Stimulated activated CD8-positive, alpha-beta memory T cell treated with anti-CD3 and anti-CD28 coated beads, Interleukin-4, amount 100 ng/mL, for 1 hour (primary cell): ENCODE data around the gene STK36.

Experiments
- DNase-seq, 2 donors: peaks; one replicate each; pipeline ENCODE4 v3.0.0-alpha.2; 2020; ENCODE audit warnings: low read depth in 2 of 2, low spot score in 1 of 2

STK36 gene

GRCh38 chr2:218720048-218721041 lies 48.5 kb downstream of the STK36 start:
- DNase-seq, result no peak

DNA sequence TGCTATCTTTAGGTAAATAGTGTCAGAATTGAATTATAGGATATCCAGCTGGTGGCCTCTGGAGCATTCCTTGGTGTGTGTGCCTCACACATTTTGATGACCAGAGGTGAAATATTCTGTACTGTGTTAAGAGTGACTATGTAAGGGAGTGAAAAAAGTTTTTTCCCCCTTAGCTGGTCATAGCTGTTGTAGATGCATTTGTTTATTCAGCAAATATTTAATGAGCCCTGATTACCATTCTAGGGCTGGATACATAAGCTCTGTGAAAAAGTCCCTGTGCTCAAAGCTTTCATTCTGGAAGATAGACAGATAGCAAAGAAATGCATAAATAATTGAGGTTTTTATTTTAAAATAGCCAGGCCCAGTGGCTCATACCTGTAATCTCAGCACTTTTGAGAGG lies 49.6 kb downstream of the STK36 start:
- no peak for DNase-seq

DNA sequence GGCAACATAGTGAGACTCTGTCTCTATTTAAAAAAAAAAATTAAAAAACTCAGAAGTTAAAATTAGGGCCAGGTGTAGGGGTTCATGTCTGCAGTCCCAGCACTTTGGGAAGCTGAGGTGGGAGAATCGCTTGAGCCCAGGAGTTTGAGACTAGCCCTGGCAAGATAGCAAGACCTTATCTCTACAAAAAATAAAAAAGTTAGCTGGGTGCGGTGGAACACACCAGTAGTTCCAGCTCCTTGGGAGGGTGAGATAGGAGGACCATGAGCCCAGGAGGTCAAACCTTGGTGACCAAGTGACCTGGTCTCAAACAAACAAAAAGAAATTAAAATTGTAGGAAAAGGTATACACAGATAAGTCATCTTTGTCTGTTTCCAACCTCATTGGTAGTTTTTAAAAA lies 50.0 kb downstream of the STK36 start:
- DNase-seq, result no peak

- no peak for DNase-seq
These were observed 50.5 kb downstream of the STK36 start for GRCh38 chr2:218722419-218722818.

GRCh38 chr2:218722876-218723785 lies 51.2 kb downstream of the STK36 start:
- DNase-seq, result no peak

DNA sequence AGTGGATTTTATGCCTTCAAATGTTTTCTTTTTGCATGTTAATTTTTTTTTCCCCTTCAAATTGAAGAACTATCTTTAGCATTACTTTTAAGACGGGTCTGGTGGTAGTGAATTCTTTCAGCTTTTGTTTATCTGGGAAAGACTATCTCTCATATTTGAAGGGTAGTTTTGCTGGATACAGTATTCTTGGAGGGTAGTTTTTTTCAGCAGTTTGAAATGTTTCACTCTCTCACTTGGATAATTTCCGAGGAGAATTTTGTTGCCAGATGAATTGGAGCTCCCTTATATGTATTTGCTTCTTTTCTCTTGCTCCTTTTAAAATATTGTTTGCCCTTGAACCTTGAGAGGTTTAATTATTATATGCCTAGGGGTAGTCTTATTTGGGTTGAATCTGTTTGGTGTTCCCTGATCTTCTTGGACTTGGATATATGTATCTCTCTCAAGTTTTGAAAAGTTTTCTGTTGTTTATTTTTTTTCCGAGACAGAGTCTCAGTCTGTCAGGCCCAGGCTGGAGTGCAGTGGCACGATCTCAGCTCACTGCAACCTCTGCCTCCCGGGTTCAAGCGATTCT lies 54.2 kb downstream of the STK36 start:
- DNase-seq, result no peak

- DNase-seq, result no peak
These were observed 55.7 kb downstream of the STK36 start for GRCh38 chr2:218727502-218728165.

DNA sequence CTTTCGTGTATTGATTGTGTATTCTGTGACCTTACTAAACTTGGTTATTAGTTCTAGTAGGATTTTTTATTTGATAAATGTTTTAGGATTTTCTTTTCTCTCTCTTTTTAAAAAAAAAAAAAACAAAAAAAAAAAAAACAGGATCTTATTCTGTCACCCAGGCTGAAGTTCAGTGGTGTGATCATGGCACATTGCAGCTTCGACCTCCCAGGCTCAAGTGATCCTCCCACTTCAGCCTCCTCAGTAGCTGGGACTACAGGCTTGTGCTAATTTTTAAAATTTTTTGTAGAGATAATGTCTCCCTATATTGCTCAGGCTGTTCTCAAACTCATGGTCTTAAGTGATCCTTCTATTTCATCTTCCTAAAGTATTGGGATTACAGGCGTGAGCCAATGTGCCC lies 57.8 kb downstream of the STK36 start:
- DNase-seq, result no peak

GRCh38 chr2:218732052-218732760 lies 60.3 kb downstream of the STK36 start:
- no peak for DNase-seq

- no peak for DNase-seq
These were observed 60.9 kb downstream of the STK36 start for GRCh38 chr2:218732761-218733158.

- DNase-seq, result no peak
These were observed 61.5 kb downstream of the STK36 start for GRCh38 chr2:218733171-218734021.

GRCh38 chr2:218734190-218734975 lies 62.5 kb downstream of the STK36 start:
- DNase-seq, result no peak

DNA sequence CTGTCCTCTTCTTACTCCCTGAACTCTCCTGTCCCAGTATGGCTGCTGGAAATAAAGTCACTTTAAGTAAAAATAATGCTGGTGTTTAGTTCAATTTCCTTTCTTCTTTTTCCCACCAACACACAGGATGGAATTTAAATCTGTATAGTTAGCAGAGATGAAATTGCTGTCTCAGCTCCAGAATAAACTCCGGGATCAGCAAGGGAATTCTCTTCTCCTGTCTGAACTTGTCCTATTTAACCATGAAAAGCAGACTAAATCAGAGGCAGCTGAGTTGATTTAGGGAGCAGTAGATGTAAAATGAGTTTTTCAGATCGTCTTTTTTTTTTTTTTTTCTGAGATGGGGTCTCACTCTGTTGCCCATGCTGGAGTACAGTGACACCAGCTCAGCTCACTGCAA lies 64.6 kb downstream of the STK36 start:
- no peak for DNase-seq

DNA sequence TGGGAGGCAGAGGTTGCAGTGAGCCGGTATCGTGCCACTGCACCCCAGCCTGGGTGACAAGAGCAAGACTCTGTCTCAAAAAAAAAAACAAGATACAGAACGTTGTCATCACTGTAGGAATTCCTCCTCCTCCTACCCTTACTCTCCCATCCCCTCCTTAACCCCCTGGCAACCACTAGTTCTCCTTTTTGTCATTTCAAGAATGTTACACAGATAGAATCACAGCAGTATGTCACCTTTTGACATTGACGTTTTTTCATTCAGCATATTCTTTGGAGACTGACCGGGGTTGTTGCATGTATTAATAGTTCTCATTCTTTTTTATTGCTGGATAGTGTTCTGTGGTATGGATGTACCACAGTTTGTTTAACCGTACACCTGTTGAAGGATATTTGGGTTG lies 71.2 kb downstream of the STK36 start:
- no peak for DNase-seq

DNA sequence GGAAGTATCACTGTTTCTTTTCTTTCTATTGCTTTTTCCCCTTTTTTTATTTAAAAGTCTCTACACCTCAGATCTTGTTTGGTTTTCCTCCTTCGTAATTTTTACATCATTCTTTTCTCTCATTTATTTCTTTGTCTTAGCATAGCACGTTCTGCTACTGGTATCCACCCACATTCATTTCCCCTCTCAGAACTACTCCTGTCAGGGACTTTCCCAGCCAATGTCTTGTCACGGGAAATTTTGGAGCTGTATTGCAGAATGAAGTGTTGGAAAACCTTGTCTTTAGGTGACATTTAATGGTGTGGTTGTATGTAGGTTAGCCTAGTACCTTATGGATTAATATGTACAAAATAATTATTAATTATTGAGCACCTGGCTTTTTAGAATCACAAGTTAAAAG lies 72.7 kb downstream of the STK36 start:
- DNase-seq, result no peak

- DNase-seq, result no peak
These were observed 73.3 kb downstream of the STK36 start for GRCh38 chr2:218745160-218745558.

DNA sequence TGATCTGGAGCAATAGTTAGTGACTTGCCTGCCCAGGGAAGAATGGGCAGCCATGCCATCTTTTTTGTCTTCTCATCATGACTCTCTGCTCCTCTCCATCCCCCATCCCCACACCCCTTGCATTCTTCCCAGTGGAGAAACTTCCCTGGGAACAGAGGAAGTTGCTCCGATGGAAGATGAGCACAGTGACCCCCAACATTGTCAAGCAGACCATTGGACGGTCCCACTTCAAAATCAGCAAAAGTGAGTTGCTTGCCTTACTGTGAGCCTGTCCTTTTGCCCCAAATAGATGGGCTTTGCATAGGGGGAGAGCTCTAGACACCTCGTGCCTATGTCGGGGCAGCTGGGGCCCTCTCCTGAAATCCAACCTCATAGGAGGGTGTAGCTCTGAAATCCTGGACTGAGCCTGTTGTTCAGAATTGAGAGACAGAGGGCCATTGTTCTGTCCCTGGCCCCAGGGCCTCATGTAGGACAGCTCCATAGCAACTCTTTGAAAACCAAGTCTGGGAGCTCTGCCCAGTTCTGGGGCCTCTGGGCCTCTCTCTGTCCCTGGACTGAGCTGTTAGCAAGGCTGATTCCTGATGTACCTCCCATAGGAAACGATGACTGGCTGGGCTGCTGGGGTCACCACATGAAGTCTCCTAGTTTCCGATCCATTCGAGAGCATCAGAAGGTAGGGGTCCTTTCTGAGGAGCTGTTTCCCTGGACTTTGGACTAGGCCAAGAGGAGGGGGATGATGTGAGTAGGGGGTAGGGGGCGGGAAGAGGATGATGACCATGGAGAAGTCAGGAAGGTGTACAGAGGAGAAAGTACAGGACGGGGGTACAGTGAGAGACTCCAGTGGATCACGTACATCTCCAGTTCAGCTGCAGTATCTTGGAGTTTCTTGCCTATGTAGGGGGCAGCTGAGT lies 73.9 kb downstream of the STK36 start:
- no peak for DNase-seq

DNA sequence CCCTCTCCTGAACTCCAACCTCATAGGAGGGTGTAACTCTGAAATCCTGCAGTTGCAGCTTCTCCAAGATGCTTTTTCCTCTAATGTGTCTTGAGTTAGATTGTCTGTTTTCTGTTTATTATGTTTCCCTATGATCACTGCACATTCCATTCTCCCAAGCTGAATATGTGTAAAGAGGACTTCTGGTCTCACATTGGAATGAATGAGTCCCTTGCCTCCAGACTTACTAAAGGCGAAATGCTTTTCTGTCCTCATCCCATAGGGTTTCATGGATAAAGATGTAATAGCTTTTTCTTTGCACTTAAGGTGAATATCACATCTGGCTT lies 74.5 kb downstream of the STK36 start:
- no peak for DNase-seq
